ENCODE data around the gene RTN4RL1. TPM values are rescaled to one million over a fixed set of nuclear protein-coding genes. Genes with fewer than 3 reads are reported as not detected.

The RTN4RL1 gene
- total and polyA plus RNA-seq, 10 donors = 0.09 to 4.5 (median 1.2) TPM

DNA sequence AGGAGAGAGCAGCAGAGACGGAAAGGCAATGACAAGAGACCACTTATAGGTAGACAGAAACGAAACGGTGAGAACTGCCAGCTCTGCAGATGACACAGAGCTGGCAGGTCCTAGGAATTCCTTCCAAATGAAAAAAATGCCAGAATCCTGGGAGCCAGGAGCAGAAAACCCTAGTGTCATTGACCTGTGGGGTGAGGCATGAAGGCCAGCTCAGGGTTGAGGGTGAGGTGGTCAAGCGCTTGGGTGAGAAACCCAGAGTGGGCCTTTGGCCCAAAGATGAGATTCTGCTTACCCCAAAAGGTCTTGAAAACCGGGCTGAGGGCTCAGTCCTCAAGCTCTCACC, 39.0 kb upstream of the RTN4RL1 start:
- WGBS, 5 donors = 53 to 66% (median 61%) methylated on average over 5 of the region's 5 CpGs
- peaks cover 0 to 94% (median 18%) of the 10 kb centered on the region in 6 donors for H3K36me3 ChIP-seq
- H3K9me3 ChIP-seq = no peaks in the 10 kb centered on the region
- peaks cover 41 to 100% (median 77%) of the 10 kb centered on the region in 6 donors for H3K4me1 ChIP-seq
- TF ChIP-seq POLR2AphosphoS5 (IDR thresholded peaks at IDR 0.05) = no peak
- no peak for TF ChIP-seq POLR2A (IDR thresholded peaks at IDR 0.05)
- TF ChIP-seq, protein P1, sequence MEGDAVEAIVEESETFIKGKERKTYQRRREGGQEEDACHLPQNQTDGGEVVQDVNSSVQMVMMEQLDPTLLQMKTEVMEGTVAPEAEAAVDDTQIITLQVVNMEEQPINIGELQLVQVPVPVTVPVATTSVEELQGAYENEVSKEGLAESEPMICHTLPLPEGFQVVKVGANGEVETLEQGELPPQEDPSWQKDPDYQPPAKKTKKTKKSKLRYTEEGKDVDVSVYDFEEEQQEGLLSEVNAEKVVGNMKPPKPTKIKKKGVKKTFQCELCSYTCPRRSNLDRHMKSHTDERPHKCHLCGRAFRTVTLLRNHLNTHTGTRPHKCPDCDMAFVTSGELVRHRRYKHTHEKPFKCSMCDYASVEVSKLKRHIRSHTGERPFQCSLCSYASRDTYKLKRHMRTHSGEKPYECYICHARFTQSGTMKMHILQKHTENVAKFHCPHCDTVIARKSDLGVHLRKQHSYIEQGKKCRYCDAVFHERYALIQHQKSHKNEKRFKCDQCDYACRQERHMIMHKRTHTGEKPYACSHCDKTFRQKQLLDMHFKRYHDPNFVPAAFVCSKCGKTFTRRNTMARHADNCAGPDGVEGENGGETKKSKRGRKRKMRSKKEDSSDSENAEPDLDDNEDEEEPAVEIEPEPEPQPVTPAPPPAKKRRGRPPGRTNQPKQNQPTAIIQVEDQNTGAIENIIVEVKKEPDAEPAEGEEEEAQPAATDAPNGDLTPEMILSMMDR (IDR thresholded peaks at IDR 0.05 in 8 of 11, conservative IDR thresholded peaks at IDR 0.05 in 3 of 11) = no peak
- peak overlapping the region; percentile 53 to 89 (median 75) for H3K27ac ChIP-seq
- no peak overlapping the region for H3K4me3 ChIP-seq
- H3K27me3 ChIP-seq (replicated peaks in 1 of 7) = peaks cover 0 to 3% (median 0%) of the 10 kb centered on the region in 7 donors
- intact Hi-C loops (cut with DNase I; ENCODE audit: low total_unique reads) = no loop called here
- DNase-seq = no peak

DNA sequence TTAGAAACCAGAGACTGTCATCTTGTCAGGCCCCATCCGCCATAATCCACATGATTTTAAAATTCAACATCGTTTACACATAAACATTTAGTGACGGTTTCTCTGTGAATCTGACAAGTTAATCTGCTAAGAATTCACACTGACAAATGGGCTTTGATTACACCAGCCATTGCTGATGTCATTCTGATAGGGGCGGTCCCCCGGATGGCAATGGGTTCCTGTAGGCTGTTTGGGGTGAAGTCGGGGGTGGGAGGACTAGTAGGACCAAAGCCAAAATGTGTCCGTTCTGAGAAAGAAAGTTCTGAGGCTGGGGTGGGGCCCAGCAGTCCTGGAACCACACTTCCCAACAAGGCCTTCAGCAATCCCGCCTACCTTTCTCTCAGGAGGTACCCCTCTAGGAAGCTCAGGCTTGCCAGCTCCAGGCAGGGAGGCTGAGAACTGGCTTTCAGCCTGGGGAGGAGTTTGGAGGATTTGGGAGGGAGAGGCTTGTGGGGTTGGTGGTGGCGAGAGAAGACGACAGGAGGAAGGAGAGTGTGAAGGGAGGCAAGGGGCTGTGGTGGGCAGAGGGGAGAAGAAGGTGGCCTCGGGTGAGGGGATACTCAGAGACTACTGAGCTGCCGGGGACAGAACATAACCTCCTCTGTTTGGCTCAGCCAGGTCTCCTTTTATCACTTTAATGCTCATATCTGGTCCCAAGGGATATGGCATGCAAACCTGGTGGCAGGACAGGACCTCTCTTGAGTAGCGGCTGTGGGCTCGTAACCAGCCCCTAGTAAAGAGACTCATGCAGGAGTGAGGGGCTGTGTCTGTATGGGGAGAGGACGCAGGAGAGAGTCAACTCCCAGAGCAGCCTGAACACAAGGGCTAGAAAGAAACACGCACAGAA, 38.4 kb upstream of the RTN4RL1 start:
- intact Hi-C loops (cut with DNase I; ENCODE audit: low total_unique reads) = no loop called here
- WGBS, 5 donors = 70 to 76% (median 71%) methylated on average over 16 of the region's 16 CpGs

DNA sequence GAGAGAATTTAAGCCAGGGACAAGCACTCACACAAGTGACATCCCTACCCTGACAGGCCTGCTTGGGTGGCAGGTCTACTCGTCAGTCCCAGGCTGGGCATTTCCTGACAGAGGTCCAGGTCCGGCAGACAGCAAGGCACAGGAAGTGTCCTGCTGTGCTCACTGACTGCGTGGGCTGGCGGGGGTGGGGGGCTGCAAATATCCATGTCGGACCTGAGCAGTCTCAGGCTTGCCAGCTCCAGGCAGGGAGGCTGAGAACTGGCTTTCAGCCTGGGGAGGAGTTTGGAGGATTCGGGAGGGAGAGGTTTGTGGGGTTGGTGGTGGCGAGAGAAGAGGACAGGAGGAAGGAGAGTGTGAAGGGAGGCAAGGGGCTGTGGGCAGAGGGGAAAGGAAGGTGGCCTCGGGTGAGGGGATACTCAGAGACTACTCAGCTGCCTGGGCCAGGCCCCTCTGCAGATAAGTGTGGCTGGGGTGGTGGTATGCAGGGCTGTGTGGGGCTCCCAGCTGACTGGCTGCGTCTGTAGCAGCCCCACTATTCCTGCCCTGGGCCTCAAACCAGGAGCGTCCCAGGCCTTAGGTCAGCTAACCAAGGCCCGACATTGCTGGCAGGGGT, 37.5 kb upstream of the RTN4RL1 start:
- Histone ChIP-seq H3K36me3 (peaks cover 0 to 96% (median 15%) of the 10 kb centered on the region in 6 donors), H3K4me1 (peaks cover 47 to 100% (median 77%) of the 10 kb centered on the region in 6 donors), H3K4me3 (no peak overlapping the region), H3K27ac (peak overlapping the region in 7 of 8 donors; percentile 54 to 89 (median 87)), H3K27me3 (replicated peaks in 1 of 7) (peaks cover 0 to 17% (median 8%) of the 10 kb centered on the region in 7 donors), H3K9me3 (no peaks in the 10 kb centered on the region)
- TF ChIP-seq POLR2A (IDR thresholded peaks at IDR 0.05) (no peak), POLR2AphosphoS5 (IDR thresholded peaks at IDR 0.05) (peak in 2 of 3 donors; percentile 16 to 29)
- TF ChIP-seq, protein P1 (IDR thresholded peaks at IDR 0.05 in 8 of 11, conservative IDR thresholded peaks at IDR 0.05 in 3 of 11) = no peak
- 58 to 71% (median 62%) methylated on average over 10 to 11 of the region's 11 CpGs for WGBS, 5 donors
- no peak for DNase-seq
- intact Hi-C loops (cut with DNase I; ENCODE audit: low total_unique reads) = no loop called here

More for the DNA sequence above, 38.4 kb upstream of the RTN4RL1 start:
- no peak for DNase-seq
- no peak for TF ChIP-seq POLR2A (IDR thresholded peaks at IDR 0.05)
- TF ChIP-seq, protein P1 (IDR thresholded peaks at IDR 0.05 in 8 of 11, conservative IDR thresholded peaks at IDR 0.05 in 3 of 11) = no peak
- TF ChIP-seq POLR2AphosphoS5 (IDR thresholded peaks at IDR 0.05) = peak in 1 of 3 donors; percentile 19
- Histone ChIP-seq H3K27me3 (replicated peaks in 1 of 7) (peaks cover 0 to 9% (median 0%) of the 10 kb centered on the region in 7 donors), H3K4me1 (peaks cover 46 to 100% (median 77%) of the 10 kb centered on the region in 6 donors), H3K4me3 (no peak overlapping the region), H3K27ac (peak overlapping the region; percentile 22 to 89 (median 75)), H3K9me3 (no peaks in the 10 kb centered on the region), H3K36me3 (peaks cover 0 to 96% (median 17%) of the 10 kb centered on the region in 6 donors)

Measured in spleen (tissue), 11 donors.